BE2C (cell line): Measurements from ENCODE around the gene SIPA1L3.

Experiments
- DNase-seq: peaks from one replicate; pipeline ENCODE4 v3.0.0-alpha.2; 2020
- H3K27me3 ChIP-seq: fragments of 250-450 bp; sonication (Bioruptor Pico); 2 replicates; pipeline ENCODE4 v1.5.1; 2020; ENCODE audit warnings: mild to moderate bottlenecking
- H3K36me3 ChIP-seq: fragments of 250-450 bp; sonication (Bioruptor Pico); 2 replicates; pipeline ENCODE4 v1.5.1; 2020; ENCODE audit warnings: mild to moderate bottlenecking
- H3K4me1 ChIP-seq: fragments of 250-450 bp; sonication (Bioruptor Pico); 2 replicates; pipeline ENCODE4 v1.5.1; 2020
- H3K4me3 ChIP-seq: 2 replicates; pipeline ENCODE4 v1.5.1; 2011; ENCODE audit warnings: low read depth, low read length
- H3K9me3 ChIP-seq: fragments of 250-450 bp; sonication (Bioruptor Pico); 2 replicates; pipeline ENCODE4 v1.5.1; 2020
- CTCF ChIP-seq: IDR thresholded peaks from 2 replicates; pipeline ENCODE4 v1.5.1; 2012; ENCODE audit warnings: mild to moderate bottlenecking, low read depth, low read length

The SIPA1L3 gene

DNA sequence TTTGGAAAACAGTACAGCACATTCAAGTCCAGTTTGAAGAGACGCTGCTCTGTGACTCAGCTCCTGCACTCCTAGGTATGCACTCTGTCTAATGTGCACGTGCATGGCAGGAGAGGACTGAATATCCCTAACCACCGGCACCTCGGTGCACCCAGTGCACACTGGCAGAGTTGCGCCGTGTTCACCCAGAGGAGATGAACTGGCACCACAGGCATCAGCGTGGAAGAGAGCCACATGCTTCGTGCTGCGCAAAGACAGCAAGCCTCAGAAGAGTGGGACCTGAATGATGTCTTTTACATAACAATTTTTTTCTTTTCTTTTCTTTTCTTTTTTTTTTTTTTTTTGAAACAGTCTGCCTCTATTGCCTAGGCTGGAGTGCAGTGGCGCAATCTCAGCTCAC lies 194.7 kb downstream of the SIPA1L3 start:
- H3K27me3 ChIP-seq: no peaks in the 10 kb centered on the region
- no peaks in the 10 kb centered on the region for H3K9me3 ChIP-seq
- TF ChIP-seq CTCF: no peak
- DNase-seq: no peak
- H3K4me1 ChIP-seq: no peaks in the 10 kb centered on the region
- H3K36me3 ChIP-seq: peaks cover 24% of the 10 kb centered on the region
- no peak overlapping the region for H3K4me3 ChIP-seq

DNA sequence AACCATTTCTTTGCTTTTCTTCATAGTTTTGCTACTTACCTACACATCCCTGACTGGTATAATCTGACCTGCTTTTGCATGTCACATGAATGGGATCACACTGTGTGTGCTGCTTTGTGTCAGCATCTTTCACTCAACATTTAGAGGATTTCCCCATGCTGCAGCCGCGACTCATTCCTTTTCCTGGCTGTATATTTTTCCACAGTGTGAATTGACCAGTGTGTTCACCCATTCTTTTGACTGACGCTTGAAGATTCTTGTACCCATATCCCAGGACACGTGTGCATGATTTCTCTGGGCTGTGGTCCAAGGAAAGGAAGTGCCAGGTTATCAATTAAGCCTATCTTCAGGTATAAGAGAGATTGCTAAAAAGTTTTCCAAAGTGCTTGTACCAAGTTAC lies 198.6 kb downstream of the SIPA1L3 start:
- Histone ChIP-seq H3K4me1 (no peaks in the 10 kb centered on the region), H3K4me3 (no peak overlapping the region), H3K9me3 (no peaks in the 10 kb centered on the region), H3K27me3 (no peaks in the 10 kb centered on the region), H3K36me3 (peaks cover 14% of the 10 kb centered on the region)
- no peak for DNase-seq
- no peak for TF ChIP-seq CTCF

DNA sequence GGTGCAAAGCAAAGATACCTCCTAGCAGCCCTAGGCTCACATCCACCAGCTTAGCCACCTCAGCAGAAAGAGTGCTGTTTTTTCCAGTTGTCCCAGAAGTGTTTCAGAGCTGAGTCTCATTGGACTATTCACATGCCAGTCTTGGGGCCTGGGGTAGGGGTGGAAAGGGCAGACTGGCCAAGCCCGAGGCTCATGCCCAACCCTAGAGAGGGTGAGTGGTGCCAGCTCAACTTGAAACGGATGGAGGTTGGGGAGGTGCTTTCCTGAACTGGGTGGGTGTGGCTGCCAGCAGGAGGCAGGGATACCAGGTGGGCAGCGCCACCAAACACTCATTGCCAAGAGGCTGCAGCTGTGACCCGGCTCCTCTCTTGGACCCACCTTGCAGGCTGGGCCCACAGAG lies 200.1 kb downstream of the SIPA1L3 start:
- Histone ChIP-seq H3K4me3 (no peak overlapping the region), H3K36me3 (peaks cover 8% of the 10 kb centered on the region), H3K9me3 (no peaks in the 10 kb centered on the region), H3K4me1 (no peaks in the 10 kb centered on the region), H3K27me3 (no peaks in the 10 kb centered on the region)
- DNase-seq: no peak
- TF ChIP-seq CTCF: no peak

GRCh38 chr19:38111898-38112297 lies 204.9 kb downstream of the SIPA1L3 start:
- Histone ChIP-seq H3K27me3 (no peaks in the 10 kb centered on the region), H3K9me3 (no peaks in the 10 kb centered on the region), H3K4me3 (no peak overlapping the region), H3K36me3 (peaks cover 4% of the 10 kb centered on the region), H3K4me1 (no peaks in the 10 kb centered on the region)
- TF ChIP-seq CTCF: no peak
- no peak for DNase-seq

DNA sequence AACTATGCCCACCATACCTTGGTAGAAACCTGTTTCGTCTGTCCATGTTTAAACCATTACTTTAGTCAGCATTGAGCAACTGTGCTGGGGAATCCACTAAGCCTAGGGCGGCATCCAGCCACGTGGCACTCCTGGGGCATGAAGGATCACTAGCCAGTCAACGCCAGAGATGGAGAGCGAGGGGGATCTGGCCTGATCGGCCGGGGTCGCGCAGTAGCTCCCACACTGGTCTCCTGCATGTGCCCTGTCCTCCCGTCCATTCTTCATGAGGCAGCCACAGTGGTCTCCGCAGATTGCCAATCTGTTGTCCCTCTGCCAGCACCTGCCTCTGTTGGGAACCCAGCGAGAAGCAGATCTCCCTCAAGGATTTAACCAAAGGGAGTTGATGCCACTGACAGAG lies 207.6 kb downstream of the SIPA1L3 start:
- no peaks in the 10 kb centered on the region for H3K27me3 ChIP-seq
- no peak for DNase-seq
- H3K4me3 ChIP-seq: no peak overlapping the region
- no peak for TF ChIP-seq CTCF
- no peaks in the 10 kb centered on the region for H3K4me1 ChIP-seq
- no peaks in the 10 kb centered on the region for H3K9me3 ChIP-seq
- H3K36me3 ChIP-seq: peaks cover 11% of the 10 kb centered on the region

GRCh38 chr19:38115271-38115802 lies 208.3 kb downstream of the SIPA1L3 start:
- DNase-seq: no peak
- Histone ChIP-seq H3K4me1 (no peaks in the 10 kb centered on the region), H3K36me3 (peaks cover 14% of the 10 kb centered on the region), H3K9me3 (no peaks in the 10 kb centered on the region), H3K4me3 (no peak overlapping the region), H3K27me3 (no peaks in the 10 kb centered on the region)
- no peak for TF ChIP-seq CTCF
